ENCODE data around the gene LRFN5. TPM values are rescaled to one million over a fixed set of nuclear protein-coding genes. Genes with fewer than 3 reads are reported as not detected.

Gene LRFN5
- total and polyA plus RNA-seq, 2 of the 8 experiments (the other 6 are each of a cell fraction or from before 2014, with no cell fraction given), result 0.85 to 4.7 TPM

- H3K4me3 ChIP-seq (ENCODE audit: extremely low read depth in 1 of 4, insufficient read depth in 2 of 4, low read depth in 3 of 4, low read length in 4 of 4), result no peak overlapping the region
- no peak overlapping the region for H2BK20ac ChIP-seq (ENCODE audit: low read length)
- H3K79me2 ChIP-seq (ENCODE audit: control insufficient read depth in 1 of 2, insufficient read depth in 2 of 2, low read length in 2 of 2), result no peaks in the 10 kb centered on the region
- CTCF ChIA-PET (ENCODE audit: partially characterized antibody), result no interaction called here
- H3K9me3 ChIP-seq (ENCODE audit: insufficient read depth in 2 of 2, low read depth in 1 of 2, low read length in 1 of 2), result no peaks in the 10 kb centered on the region
- DNase-seq (ENCODE audit: low read depth in 1 of 2, low spot score in 2 of 2), result no peak
- POLR2A ChIA-PET (ENCODE audit: partially characterized antibody), result no interaction called here
- no peak for FAIRE-seq
- no peak overlapping the region for H2AFZ ChIP-seq (ENCODE audit: low read length)
- H3K23ac ChIP-seq (ENCODE audit: insufficient read length), result no peak overlapping the region
- no peak overlapping the region for H3K56ac ChIP-seq (replicated peaks; ENCODE audit: insufficient read length, low read depth, low read length)
- H3K79me1 ChIP-seq (ENCODE audit: low read depth, low read length), result no peaks in the 10 kb centered on the region
- H2BK5ac ChIP-seq (ENCODE audit: low read depth, low read length), result no peak overlapping the region
- H3K4ac ChIP-seq (replicated peaks; ENCODE audit: insufficient read length, low read depth, low read length), result no peak overlapping the region
- H4K20me1 ChIP-seq (replicated peaks in 1 of 2; ENCODE audit: control insufficient read depth in 1 of 2, insufficient read depth in 2 of 2, low read length in 2 of 2), result no peaks in the 10 kb centered on the region
- no peaks in the 10 kb centered on the region for H3K36me3 ChIP-seq (ENCODE audit: control insufficient read depth in 2 of 4, insufficient read depth in 4 of 4, low read length in 3 of 4)
- H2BK12ac ChIP-seq (ENCODE audit: low read depth, low read length), result no peak overlapping the region
- no peak overlapping the region for H4K5ac ChIP-seq (ENCODE audit: insufficient read length, low read depth, low read length)
- H2AK5ac ChIP-seq (ENCODE audit: low read depth, low read length), result no peak overlapping the region
- no peak for TF ChIP-seq GABPA (IDR thresholded peaks at IDR 0.05; ENCODE audit: borderline replicate concordance, insufficient read depth, low read length)
- TF ChIP-seq GTF2F1 (IDR thresholded peaks at IDR 0.05; ENCODE audit: borderline replicate concordance, low read depth, low read length), result no peak
- TF ChIP-seq JUN (IDR thresholded peaks at IDR 0.05; ENCODE audit: low read depth, low read length), result no peak
- no peak for TF ChIP-seq SAP30 (IDR thresholded peaks at IDR 0.05; ENCODE audit: insufficient read depth, insufficient replicate concordance, low read length)
- no peak for TF ChIP-seq KDM4A (IDR thresholded peaks at IDR 0.05; ENCODE audit: low read depth, low read length, severe bottlenecking)
- no peak for TF ChIP-seq SIRT6 (IDR thresholded peaks at IDR 0.05; ENCODE audit: low read length)
- no peak for TF ChIP-seq RBBP5 (IDR thresholded peaks at IDR 0.05; ENCODE audit: borderline replicate concordance, low read depth, low read length)
- TF ChIP-seq TAF7 (optimal IDR thresholded peaks at IDR 0.05; ENCODE audit: borderline replicate concordance, low read depth, low read length), result no peak
- no peak for TF ChIP-seq NRF1 (IDR thresholded peaks at IDR 0.05; ENCODE audit: low read depth, low read length)
- H3K27ac ChIP-seq (ENCODE audit: low read depth, low read length), result no peak overlapping the region
- H4K91ac ChIP-seq (replicated peaks; ENCODE audit: insufficient read length, low read length), result no peak overlapping the region
- H3K14ac ChIP-seq (ENCODE audit: insufficient read length), result no peak overlapping the region
- no peaks in the 10 kb centered on the region for H3K4me1 ChIP-seq (replicated peaks in 1 of 4; ENCODE audit: control insufficient read depth in 3 of 4, insufficient read depth in 4 of 4, low read length in 3 of 4)
- no peaks in the 10 kb centered on the region for H3K27me3 ChIP-seq (replicated peaks in 1 of 4; ENCODE audit: control insufficient read depth in 3 of 4, extremely low read depth in 1 of 4, insufficient read depth in 3 of 4, low read length in 3 of 4)
- no peak overlapping the region for H3K9ac ChIP-seq (replicated peaks in 1 of 4; ENCODE audit: extremely low read depth in 1 of 4, low read depth in 3 of 4, low read length in 3 of 4)
- no peaks in the 10 kb centered on the region for H3K23me2 ChIP-seq (ENCODE audit: low read depth, low read length)
- no peak overlapping the region for H2BK15ac ChIP-seq (ENCODE audit: low read length)
- H3K18ac ChIP-seq (ENCODE audit: extremely low read depth, low read length), result no peak overlapping the region
- no peak overlapping the region for H4K8ac ChIP-seq (ENCODE audit: extremely low read depth, insufficient read depth, low read length)
- no peak overlapping the region for H3K4me2 ChIP-seq (ENCODE audit: insufficient read depth in 1 of 2, low read depth in 2 of 2, low read length in 2 of 2)
- H2BK120ac ChIP-seq (replicated peaks; ENCODE audit: low read depth, low read length), result no peak overlapping the region
Measured at GRCh38 chr14:41782511-41782910, 175.8 kb downstream of the LRFN5 start.

Data from H1 (cell line).